ENCODE results near the gene COL25A1.

The COL25A1 gene

DNA sequence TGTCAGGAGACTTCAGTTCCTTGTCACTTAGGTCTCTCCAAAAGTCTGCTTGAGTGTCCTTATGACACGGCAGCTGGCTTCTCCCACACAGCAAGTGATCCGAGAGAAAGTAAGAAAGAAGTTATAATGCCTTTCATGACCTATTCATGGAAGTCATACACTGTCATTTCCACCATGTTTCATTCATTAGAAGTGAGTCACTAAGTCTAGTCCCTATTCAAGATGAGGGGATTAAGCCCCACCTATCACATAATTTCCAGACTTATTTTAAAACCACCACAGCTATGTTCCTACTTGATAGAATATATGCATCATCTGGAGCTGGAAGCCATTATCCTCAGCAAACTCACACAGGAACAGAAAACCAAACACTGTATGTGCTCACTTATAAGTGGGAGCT is 25.2 kb upstream of the COL25A1 start:
- H3K27ac ChIP-seq (ENCODE audit: low read length), result no peak overlapping the region
- peaks cover 12% of the 10 kb centered on the region; the same call in 1 of the 2 replicates for H3K9me3 ChIP-seq (ENCODE audit: insufficient read depth, low read length)
- H3K4me3 ChIP-seq (ENCODE audit: low read length), result no peak overlapping the region
- H2AFZ ChIP-seq (ENCODE audit: low read depth, low read length), result no peak overlapping the region
- no peaks in the 10 kb centered on the region for H3K36me3 ChIP-seq (replicated peaks; ENCODE audit: low read depth, low read length)
- H3K9ac ChIP-seq (ENCODE audit: low read length), result no peak overlapping the region
- no peaks in the 10 kb centered on the region for H4K20me1 ChIP-seq (ENCODE audit: insufficient read depth, low read length)
- no peaks in the 10 kb centered on the region for H3K79me2 ChIP-seq (ENCODE audit: low read length)
- no peaks in the 10 kb centered on the region for H3K27me3 ChIP-seq (ENCODE audit: low read depth, low read length)
- TF ChIP-seq EZH2phosphoT487 (IDR thresholded peaks at IDR 0.05; ENCODE audit: low read depth), result no peak
- TF ChIP-seq, protein P1, sequence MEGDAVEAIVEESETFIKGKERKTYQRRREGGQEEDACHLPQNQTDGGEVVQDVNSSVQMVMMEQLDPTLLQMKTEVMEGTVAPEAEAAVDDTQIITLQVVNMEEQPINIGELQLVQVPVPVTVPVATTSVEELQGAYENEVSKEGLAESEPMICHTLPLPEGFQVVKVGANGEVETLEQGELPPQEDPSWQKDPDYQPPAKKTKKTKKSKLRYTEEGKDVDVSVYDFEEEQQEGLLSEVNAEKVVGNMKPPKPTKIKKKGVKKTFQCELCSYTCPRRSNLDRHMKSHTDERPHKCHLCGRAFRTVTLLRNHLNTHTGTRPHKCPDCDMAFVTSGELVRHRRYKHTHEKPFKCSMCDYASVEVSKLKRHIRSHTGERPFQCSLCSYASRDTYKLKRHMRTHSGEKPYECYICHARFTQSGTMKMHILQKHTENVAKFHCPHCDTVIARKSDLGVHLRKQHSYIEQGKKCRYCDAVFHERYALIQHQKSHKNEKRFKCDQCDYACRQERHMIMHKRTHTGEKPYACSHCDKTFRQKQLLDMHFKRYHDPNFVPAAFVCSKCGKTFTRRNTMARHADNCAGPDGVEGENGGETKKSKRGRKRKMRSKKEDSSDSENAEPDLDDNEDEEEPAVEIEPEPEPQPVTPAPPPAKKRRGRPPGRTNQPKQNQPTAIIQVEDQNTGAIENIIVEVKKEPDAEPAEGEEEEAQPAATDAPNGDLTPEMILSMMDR (IDR thresholded peaks at IDR 0.05; ENCODE audit: low read depth, low read length), result no peak
- H3K4me1 ChIP-seq (ENCODE audit: low read length), result peaks cover 6% of the 10 kb centered on the region; the same call in 1 of the 2 replicates
- no peak overlapping the region for H3K4me2 ChIP-seq (ENCODE audit: low read length)

GRCh38 chr4:109325698-109326097 is 23.2 kb upstream of the COL25A1 start:
- Histone ChIP-seq H3K27me3 (ENCODE audit: low read depth, low read length) (no peaks in the 10 kb centered on the region), H3K4me3 (ENCODE audit: low read length) (no peak overlapping the region), H3K79me2 (ENCODE audit: low read length) (no peaks in the 10 kb centered on the region), H3K4me2 (ENCODE audit: low read length) (no peak overlapping the region), H3K36me3 (replicated peaks; ENCODE audit: low read depth, low read length) (no peaks in the 10 kb centered on the region), H3K9me3 (ENCODE audit: insufficient read depth, low read length) (peaks cover 19% of the 10 kb centered on the region; the same call in 1 of the 2 replicates), H3K27ac (ENCODE audit: low read length) (no peak overlapping the region), H3K4me1 (ENCODE audit: low read length) (peaks cover 13% of the 10 kb centered on the region), H3K9ac (ENCODE audit: low read length) (no peak overlapping the region), H2AFZ (ENCODE audit: low read depth, low read length) (no peak overlapping the region), H4K20me1 (ENCODE audit: insufficient read depth, low read length) (no peaks in the 10 kb centered on the region)
- TF ChIP-seq, protein P1 (IDR thresholded peaks at IDR 0.05; ENCODE audit: low read depth, low read length), result no peak
- no peak for TF ChIP-seq EZH2phosphoT487 (IDR thresholded peaks at IDR 0.05; ENCODE audit: low read depth)

GRCh38 chr4:109323348-109323747 is 20.9 kb upstream of the COL25A1 start:
- H4K20me1 ChIP-seq (ENCODE audit: insufficient read depth, low read length), result no peaks in the 10 kb centered on the region
- no peak overlapping the region for H3K4me2 ChIP-seq (ENCODE audit: low read length)
- peaks cover 16% of the 10 kb centered on the region for H3K36me3 ChIP-seq (replicated peaks; ENCODE audit: low read depth, low read length)
- H2AFZ ChIP-seq (ENCODE audit: low read depth, low read length), result no peak overlapping the region
- TF ChIP-seq EZH2phosphoT487 (IDR thresholded peaks at IDR 0.05; ENCODE audit: low read depth), result no peak
- TF ChIP-seq, protein P1 (IDR thresholded peaks at IDR 0.05; ENCODE audit: low read depth, low read length), result no peak
- H3K4me3 ChIP-seq (ENCODE audit: low read length), result no peak overlapping the region
- H3K9me3 ChIP-seq (ENCODE audit: insufficient read depth, low read length), result peaks cover 27% of the 10 kb centered on the region; the same call in 1 of the 2 replicates
- no peak overlapping the region for H3K9ac ChIP-seq (ENCODE audit: low read length)
- no peak overlapping the region for H3K27ac ChIP-seq (ENCODE audit: low read length)
- no peaks in the 10 kb centered on the region for H3K27me3 ChIP-seq (ENCODE audit: low read depth, low read length)
- H3K4me1 ChIP-seq (ENCODE audit: low read length), result peaks cover 29% of the 10 kb centered on the region
- no peaks in the 10 kb centered on the region for H3K79me2 ChIP-seq (ENCODE audit: low read length)

DNA sequence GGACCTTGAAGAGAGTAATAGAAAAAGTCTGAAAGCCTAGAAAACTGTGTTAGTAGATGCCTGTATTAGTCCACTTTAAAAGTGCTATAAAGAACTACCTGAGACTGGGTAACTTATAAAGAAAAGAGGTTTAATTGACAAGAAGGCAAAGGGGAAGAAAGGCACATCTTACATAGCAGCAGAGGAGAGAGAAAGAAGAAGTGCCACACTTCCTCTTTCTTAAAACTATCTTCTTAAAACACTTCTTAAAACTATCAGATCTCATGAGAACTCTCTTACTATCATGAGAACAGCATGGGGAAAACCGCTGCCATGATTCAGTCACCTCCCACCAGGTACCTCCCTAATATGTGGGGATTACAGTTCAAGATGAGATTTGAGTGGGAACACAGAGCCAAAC is 18.8 kb upstream of the COL25A1 start:
- peaks cover 29% of the 10 kb centered on the region for H3K4me1 ChIP-seq (ENCODE audit: low read length)
- no peaks in the 10 kb centered on the region for H3K79me2 ChIP-seq (ENCODE audit: low read length)
- H3K4me2 ChIP-seq (ENCODE audit: low read length), result no peak overlapping the region
- H3K9ac ChIP-seq (ENCODE audit: low read length), result no peak overlapping the region
- H2AFZ ChIP-seq (ENCODE audit: low read depth, low read length), result no peak overlapping the region
- peaks cover 16% of the 10 kb centered on the region for H3K36me3 ChIP-seq (replicated peaks; ENCODE audit: low read depth, low read length)
- peak overlapping the region; percentile 53; the same call in 1 of the 2 replicates for H3K27ac ChIP-seq (ENCODE audit: low read length)
- H3K9me3 ChIP-seq (ENCODE audit: insufficient read depth, low read length), result peaks cover 27% of the 10 kb centered on the region; the same call in 1 of the 2 replicates
- H3K27me3 ChIP-seq (ENCODE audit: low read depth, low read length), result no peaks in the 10 kb centered on the region
- H3K4me3 ChIP-seq (ENCODE audit: low read length), result no peak overlapping the region
- no peak for TF ChIP-seq EZH2phosphoT487 (IDR thresholded peaks at IDR 0.05; ENCODE audit: low read depth)
- TF ChIP-seq, protein P1 (IDR thresholded peaks at IDR 0.05; ENCODE audit: low read depth, low read length), result no peak
- no peaks in the 10 kb centered on the region for H4K20me1 ChIP-seq (ENCODE audit: insufficient read depth, low read length)
